HG02642 (cell line): Measurements from ENCODE around the gene LPIN3.

ENCODE experiments used
- ATAC-seq: cut with Tn5 transposase; IDR thresholded peaks from one replicate; pipeline ENCODE4 v1.9.1; 2021; ENCODE audit warnings: mild to moderate bottlenecking; ENCODE audit not compliant: unreplicated experiment, poor library complexity

LPIN3 gene

GRCh38 chr20:41318271-41318649, 22.4 kb upstream of the LPIN3 start:
- ATAC-seq, result no peak

GRCh38 chr20:41320441-41320840, 20.2 kb upstream of the LPIN3 start:
- no peak for ATAC-seq

GRCh38 chr20:41320976-41321375, 19.6 kb upstream of the LPIN3 start:
- no peak for ATAC-seq

- no peak for ATAC-seq
These were observed 13.4 kb upstream of the LPIN3 start for GRCh38 chr20:41327178-41327577.

GRCh38 chr20:41329435-41330342, 10.9 kb upstream of the LPIN3 start:
- peak; percentile 74 for ATAC-seq

- ATAC-seq, result no peak
These were observed 10.3 kb upstream of the LPIN3 start for GRCh38 chr20:41330343-41330720.

GRCh38 chr20:41330941-41331340, 9.7 kb upstream of the LPIN3 start:
- ATAC-seq, result no peak

GRCh38 chr20:41331731-41332130, 8.9 kb upstream of the LPIN3 start:
- ATAC-seq, result no peak

- no peak for ATAC-seq
These were observed 6.6 kb upstream of the LPIN3 start for GRCh38 chr20:41334036-41334435.

- no peak for ATAC-seq
These were observed 5.9 kb upstream of the LPIN3 start for GRCh38 chr20:41334443-41335421.

- no peak for ATAC-seq
These were observed 5.0 kb upstream of the LPIN3 start for GRCh38 chr20:41335591-41335990.

- no peak for ATAC-seq
These were observed 3.7 kb upstream of the LPIN3 start for GRCh38 chr20:41336711-41337492.

- ATAC-seq, result no peak
These were observed 679 bp upstream of the LPIN3 start for GRCh38 chr20:41339957-41340326.

GRCh38 chr20:41342474-41343464, 2.1 kb downstream of the LPIN3 start:
- ATAC-seq, result no peak

GRCh38 chr20:41344477-41344876, 3.9 kb downstream of the LPIN3 start:
- ATAC-seq, result no peak

- no peak for ATAC-seq
These were observed 4.5 kb downstream of the LPIN3 start for GRCh38 chr20:41344938-41345728.

- no peak for ATAC-seq
These were observed 5.1 kb downstream of the LPIN3 start for GRCh38 chr20:41345729-41346067.

GRCh38 chr20:41347523-41348429, 7.2 kb downstream of the LPIN3 start:
- no peak for ATAC-seq
